Measurements from ENCODE around the gene SNAPC5.

The SNAPC5 gene

GRCh38 chr15:66459818-66460615 is 37.5 kb downstream of the SNAPC5 start:
- no peak for DNase-seq (ENCODE audit: low read depth in 2 of 2)

DNA sequence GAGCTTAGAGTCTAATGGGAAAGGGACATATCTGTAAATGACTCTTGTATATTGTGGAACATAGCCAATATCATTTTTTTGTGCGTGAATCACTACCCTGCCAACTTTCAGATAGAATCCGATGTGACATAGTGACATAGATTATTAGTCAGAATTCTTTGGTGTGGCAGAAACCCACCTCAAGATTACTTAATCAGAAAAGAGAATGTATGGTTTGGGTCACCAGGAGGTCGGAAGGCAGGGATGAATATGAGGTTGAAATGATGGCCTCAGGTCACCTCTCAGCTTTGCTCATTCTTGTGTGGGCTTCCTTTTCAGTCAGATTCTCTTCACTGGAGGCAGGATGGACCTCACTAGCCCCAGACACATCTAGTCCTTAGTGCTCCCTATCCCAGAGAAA is 41.4 kb downstream of the SNAPC5 start:
- no peak for DNase-seq (ENCODE audit: low read depth in 2 of 2)

GRCh38 chr15:66454143-66454542 is 43.4 kb downstream of the SNAPC5 start:
- no peak for DNase-seq (ENCODE audit: low read depth in 2 of 2)

GRCh38 chr15:66452971-66453580 is 44.5 kb downstream of the SNAPC5 start:
- no peak for DNase-seq (ENCODE audit: low read depth in 2 of 2)

- no peak for DNase-seq (ENCODE audit: low read depth in 2 of 2)
These were observed 45.1 kb downstream of the SNAPC5 start for GRCh38 chr15:66452420-66452819.
